Activated CD8-positive, alpha-beta T cell treated with anti-CD3 and anti-CD28 coated beads, Interleukin-2, amount 10 ng/mL, durations not matched to agents 7 days and 5 days (primary cell): ENCODE measurements around the gene PLAGL2. TPM values are rescaled to one million over a fixed set of nuclear protein-coding genes. Genes with fewer than 3 reads are reported as not detected.
A peak's percentile ranks its signal among the peaks of the same experiment; 100 is the strongest.
"Not testable (repeated sequence)": the region's sequence is repeated elsewhere in the genome, so short reads cannot be mapped to it uniquely, and the experiment has no call there.

Source experiments
- ATAC-seq: fragments of 150-1000 bp; cut with Tn5 transposase; one replicate; pipeline ENCODE4 v1.10.0; 2021; ENCODE audit warnings: moderate library complexity
- CTCF ChIA-PET: fragments of 350-600 bp; sonication (Branson Sonifier 250); formaldehyde crosslinking; loops from one replicate; lab custom pipeline; 2021; ENCODE audit warnings: antibody characterized with exemption; lab: Charles Lee
- POLR2A ChIA-PET: fragments of 350-600 bp; sonication (Branson Sonifier 250); formaldehyde crosslinking; loops from one replicate; lab custom pipeline; 2021; ENCODE audit warnings: antibody characterized with exemption; lab: Charles Lee
- DNase-seq: peaks from one replicate; pipeline ENCODE4 v3.0.0-alpha.2; 2020
- H3K27ac Mint-ChIP-seq: one replicate; pipeline ENCODE4 v1.8.0; 2021; ENCODE audit warnings: mild to moderate bottlenecking, mixed read lengths
- H3K27me3 Mint-ChIP-seq: one replicate; pipeline ENCODE4 v1.8.0; 2021; ENCODE audit warnings: low read depth, mixed read lengths
- H3K36me3 Mint-ChIP-seq: one replicate; pipeline ENCODE4 v1.8.0; 2021; ENCODE audit warnings: low read depth, mixed read lengths
- H3K4me1 Mint-ChIP-seq: one replicate; pipeline ENCODE4 v1.8.0; 2021; ENCODE audit warnings: low read depth, mixed read lengths
- H3K4me3 Mint-ChIP-seq: one replicate; pipeline ENCODE4 v1.8.0; 2021; ENCODE audit warnings: mild to moderate bottlenecking, mixed read lengths
- H3K9me3 Mint-ChIP-seq: one replicate; pipeline ENCODE4 v1.8.0; 2022; ENCODE audit warnings: mixed read lengths; ENCODE audit not compliant: insufficient read depth
- total RNA-seq, 2 experiments: library from RNA; stranded (reverse); gene quantifications; one replicate each; pipeline ENCODE4 v1.2.3, GENCODE V29; 2021

Gene PLAGL2
- total RNA-seq, 2 experiments from 2014 or later = 21.9 to 22.9 TPM

DNA sequence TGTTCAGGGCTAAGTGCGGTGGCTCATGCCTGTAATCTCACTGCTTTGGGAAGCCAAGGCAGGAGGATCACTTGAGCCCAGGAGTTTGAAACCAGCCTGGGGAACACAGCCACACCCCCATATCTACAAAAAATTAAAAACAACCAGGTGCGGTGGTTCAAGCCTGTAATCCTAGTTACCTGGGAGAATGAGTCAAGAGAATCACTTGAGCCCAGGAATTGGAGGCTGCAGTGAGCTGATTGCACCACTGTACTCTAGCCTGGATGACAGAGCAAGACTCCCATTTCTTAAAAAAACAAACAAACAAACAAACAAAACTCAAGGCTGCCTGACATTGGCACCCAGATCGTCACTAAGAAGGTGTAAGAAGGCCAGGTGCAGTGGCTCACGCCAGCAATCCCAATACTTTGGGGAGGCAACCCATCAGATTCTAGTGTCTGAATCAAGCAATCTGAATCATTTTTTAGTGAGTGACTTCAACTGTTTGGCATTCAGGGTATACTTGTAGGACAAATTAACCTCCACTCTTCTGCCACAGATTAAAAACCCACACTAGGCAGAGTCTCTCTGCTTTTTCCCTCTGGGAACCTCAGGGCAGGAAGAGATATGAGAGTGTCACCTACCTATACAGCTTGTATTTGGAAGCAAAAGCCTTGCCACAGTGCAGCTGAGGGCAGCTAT is 6.1 kb downstream of the PLAGL2 start:
- POLR2A ChIA-PET = no interaction called here
- H3K27ac Mint-ChIP-seq = no peak overlapping the region
- no peaks in the 10 kb centered on the region for H3K9me3 Mint-ChIP-seq
- CTCF ChIA-PET = interaction anchor here (0.9 to 1.5 kb wide), 2 partner anchors 9 to 451 kb away, joined by 3 to 4 read pairs; no protein-coding TSS in a partner anchor
- no peak overlapping the region for H3K4me3 Mint-ChIP-seq
- ATAC-seq (no peak), DNase-seq (no peak)
- H3K4me1 Mint-ChIP-seq = peaks cover 43% of the 10 kb centered on the region
- H3K36me3 Mint-ChIP-seq = peaks cover 52% of the 10 kb centered on the region
- no peaks in the 10 kb centered on the region for H3K27me3 Mint-ChIP-seq

DNA sequence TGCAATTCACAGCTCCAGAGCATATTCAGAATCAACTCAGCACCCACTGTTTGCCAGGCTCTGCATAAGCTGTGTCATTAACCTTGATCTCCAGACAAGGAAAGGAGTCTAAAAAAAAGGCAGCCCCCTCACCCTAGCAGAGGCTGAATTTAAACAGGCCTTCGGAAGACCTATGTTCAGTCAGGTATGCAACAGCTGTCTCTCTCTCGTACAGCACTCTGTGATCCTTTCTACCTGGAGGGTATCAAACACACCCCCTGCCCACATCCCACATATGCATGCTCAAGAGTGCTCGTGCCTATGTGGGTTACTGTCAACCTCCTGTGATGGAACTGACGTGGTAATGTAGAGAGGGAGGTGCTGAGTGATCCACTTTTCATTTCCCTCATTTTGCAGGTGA is 8.5 kb downstream of the PLAGL2 start:
- Mint-ChIP-seq H3K4me3 (no peak overlapping the region), H3K27ac (peak overlapping the region; percentile 28), H3K36me3 (peaks cover 60% of the 10 kb centered on the region), H3K4me1 (peaks cover 19% of the 10 kb centered on the region), H3K9me3 (no peaks in the 10 kb centered on the region), H3K27me3 (no peaks in the 10 kb centered on the region)
- DNase-seq (no peak), ATAC-seq (no peak)
- ChIA-PET POLR2A (no interaction called here), CTCF (no interaction called here)

DNA sequence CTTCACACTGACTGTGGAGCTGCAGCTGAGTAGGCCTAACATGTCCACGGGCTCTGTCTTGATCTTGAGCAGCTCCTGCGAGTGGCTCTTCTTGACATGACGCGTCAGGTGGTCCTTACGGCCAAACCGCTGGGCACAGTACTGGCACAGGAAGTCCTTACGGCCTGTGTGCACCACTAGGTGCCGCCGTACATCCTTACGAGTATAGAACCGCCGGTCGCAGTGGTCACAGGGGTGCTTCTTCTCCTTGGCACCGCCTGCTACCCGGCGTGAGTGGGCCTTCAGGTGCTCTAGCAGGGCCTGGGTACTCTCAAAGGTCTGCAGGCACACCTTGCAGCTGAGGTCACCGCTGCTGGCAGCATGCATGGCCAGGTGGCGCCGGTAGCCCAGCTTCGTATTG is 10.4 kb downstream of the PLAGL2 start:
- H3K27me3 Mint-ChIP-seq, H3K4me3 Mint-ChIP-seq, ATAC-seq, H3K27ac Mint-ChIP-seq, DNase-seq, H3K4me1 Mint-ChIP-seq, CTCF ChIA-PET, POLR2A ChIA-PET, H3K9me3 Mint-ChIP-seq: not testable (repeated sequence)
- peaks cover 61% of the 10 kb centered on the region for H3K36me3 Mint-ChIP-seq

DNA sequence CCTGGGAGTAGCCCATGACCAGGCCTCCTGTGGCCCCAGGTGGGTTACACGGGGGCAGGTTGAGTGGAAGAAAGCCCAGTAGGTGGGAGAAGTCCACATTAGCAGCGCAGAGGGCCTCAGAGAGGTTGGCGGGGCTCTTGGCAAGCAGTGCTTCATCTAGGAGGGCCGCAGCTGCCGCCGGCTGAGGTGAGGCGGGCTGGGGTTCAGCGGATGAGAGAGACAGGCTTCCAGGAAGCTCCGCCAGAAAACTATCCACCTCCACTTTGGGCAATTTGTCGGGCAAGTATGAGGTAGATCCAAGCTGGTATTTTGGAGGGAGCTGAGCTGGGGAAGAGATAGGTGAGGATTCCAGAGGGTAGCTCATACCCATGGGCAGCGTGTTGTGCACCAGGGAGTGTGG is 10.9 kb downstream of the PLAGL2 start:
- H3K27me3 Mint-ChIP-seq, ATAC-seq, H3K4me1 Mint-ChIP-seq, DNase-seq, POLR2A ChIA-PET, CTCF ChIA-PET, H3K4me3 Mint-ChIP-seq, H3K9me3 Mint-ChIP-seq, H3K27ac Mint-ChIP-seq: not testable (repeated sequence)
- H3K36me3 Mint-ChIP-seq = peaks cover 57% of the 10 kb centered on the region

DNA sequence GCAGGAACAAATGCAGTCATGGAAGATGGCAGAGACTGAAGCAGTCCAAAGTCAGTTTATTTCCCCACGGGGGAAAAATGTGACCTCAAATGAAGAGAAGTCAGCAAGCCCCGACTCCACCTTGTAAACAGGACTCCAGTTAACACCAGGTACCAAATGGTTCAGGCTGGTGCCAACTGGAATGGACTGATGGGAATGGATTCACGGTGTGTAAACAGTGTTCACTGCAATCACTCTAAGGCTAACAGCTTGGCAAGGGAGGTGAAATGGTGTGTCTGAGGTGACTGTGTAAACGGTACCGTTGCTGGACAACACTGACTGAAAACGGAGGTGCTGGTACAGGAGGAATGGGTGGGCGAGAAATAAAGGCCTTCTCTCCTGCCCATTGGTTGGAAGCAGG is 12.0 kb downstream of the PLAGL2 start:
- H3K4me1 Mint-ChIP-seq = peaks cover 13% of the 10 kb centered on the region
- ATAC-seq = no peak
- H3K27ac Mint-ChIP-seq = no peak overlapping the region

DNA sequence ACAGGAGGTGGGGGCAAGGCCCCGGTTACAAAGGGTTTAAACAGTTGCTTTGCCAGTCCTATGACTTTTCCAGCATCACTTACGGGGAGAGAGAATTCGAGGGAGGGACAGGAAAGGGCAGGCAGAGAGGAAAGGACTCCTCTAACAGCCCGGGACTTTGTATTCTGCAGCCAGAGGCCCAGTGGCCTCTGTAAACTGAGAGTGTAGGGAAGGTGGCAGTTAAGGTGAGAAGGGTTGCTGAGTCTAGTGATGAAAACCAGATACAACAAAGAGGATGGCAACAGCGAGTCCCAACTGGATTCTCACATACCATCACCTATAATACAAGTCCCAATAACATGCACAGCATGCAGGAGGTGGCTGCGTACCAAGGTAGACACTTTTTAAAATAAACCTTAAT is 13.5 kb downstream of the PLAGL2 start:
- no peaks in the 10 kb centered on the region for H3K9me3 Mint-ChIP-seq
- H3K27ac Mint-ChIP-seq = no peak overlapping the region

More for the DNA sequence above, 12.0 kb downstream of the PLAGL2 start:
- CTCF ChIA-PET = no interaction called here
- POLR2A ChIA-PET = no interaction called here
- Mint-ChIP-seq H3K27me3 (no peaks in the 10 kb centered on the region), H3K9me3 (no peaks in the 10 kb centered on the region), H3K36me3 (peaks cover 48% of the 10 kb centered on the region), H3K4me3 (no peak overlapping the region)
- no peak for DNase-seq

DNA sequence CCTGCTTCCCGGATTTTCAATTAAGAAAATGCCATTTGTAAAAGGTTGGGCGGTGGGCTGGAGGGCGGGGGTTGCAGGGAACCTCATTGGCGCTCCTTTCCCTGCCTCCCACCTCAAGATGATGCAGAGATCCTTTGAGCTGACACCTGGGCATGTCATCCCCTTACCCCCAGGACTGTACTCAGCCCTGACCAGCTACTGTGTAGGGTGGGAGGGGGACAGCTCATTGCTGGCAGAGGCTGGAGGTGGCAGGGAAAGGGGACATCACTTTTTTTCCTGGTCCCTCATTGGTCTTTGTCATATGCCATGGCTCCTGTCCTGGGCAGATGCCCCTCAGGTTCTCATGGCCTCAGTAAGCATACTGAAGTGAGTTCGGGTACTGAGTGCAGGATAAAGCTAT is 14.2 kb downstream of the PLAGL2 start:
- H3K9me3 Mint-ChIP-seq, H3K27ac Mint-ChIP-seq, ATAC-seq, CTCF ChIA-PET, DNase-seq, H3K27me3 Mint-ChIP-seq, H3K4me3 Mint-ChIP-seq: not testable (repeated sequence)
- Mint-ChIP-seq H3K4me1 (peaks cover 23% of the 10 kb centered on the region), H3K36me3 (peaks cover 37% of the 10 kb centered on the region)
- POLR2A ChIA-PET = interaction anchor here (1.0 kb wide), 1 partner anchor 29 kb away, joined by 3 read pairs; no protein-coding TSS in a partner anchor

More for the DNA sequence above, 13.5 kb downstream of the PLAGL2 start:
- DNase-seq = no peak
- Mint-ChIP-seq H3K27me3 (no peaks in the 10 kb centered on the region), H3K4me1 (peaks cover 20% of the 10 kb centered on the region), H3K4me3 (no peak overlapping the region), H3K36me3 (peaks cover 44% of the 10 kb centered on the region)
- POLR2A ChIA-PET = interaction anchor here (1.0 kb wide), 1 partner anchor 29 kb away, joined by 3 read pairs; no protein-coding TSS in a partner anchor
- ATAC-seq = no peak
- CTCF ChIA-PET = no interaction called here

DNA sequence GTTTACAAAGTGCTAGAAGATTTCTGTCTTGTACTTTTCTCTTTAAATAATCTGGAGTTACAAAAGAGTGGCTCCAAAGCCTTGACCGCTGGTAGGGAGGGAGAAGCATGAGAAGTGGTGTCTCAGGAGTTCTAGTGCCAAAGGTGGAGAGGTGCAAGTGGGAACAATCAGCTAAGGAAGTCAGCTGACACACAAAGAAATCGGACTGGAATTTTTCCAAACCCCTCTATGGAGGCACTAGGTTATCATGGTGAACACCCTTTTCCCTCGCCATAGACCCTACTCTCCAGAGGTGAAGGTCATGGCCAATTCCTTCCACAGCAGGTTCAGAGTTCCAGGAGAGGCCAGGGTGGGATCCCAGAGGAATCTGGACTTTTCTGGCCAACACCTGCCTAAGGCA is 14.8 kb downstream of the PLAGL2 start:
- H3K27me3 Mint-ChIP-seq = no peaks in the 10 kb centered on the region
- no peak overlapping the region for H3K4me3 Mint-ChIP-seq
- CTCF ChIA-PET = interaction anchor here (1.4 kb wide), 1 partner anchor 8 kb away, joined by 4 read pairs; no protein-coding TSS in a partner anchor
- DNase-seq = no peak
- POLR2A ChIA-PET = no interaction called here
- H3K4me1 Mint-ChIP-seq = peaks cover 23% of the 10 kb centered on the region
- no peaks in the 10 kb centered on the region for H3K9me3 Mint-ChIP-seq
- ATAC-seq = no peak
- peaks cover 33% of the 10 kb centered on the region for H3K36me3 Mint-ChIP-seq
- no peak overlapping the region for H3K27ac Mint-ChIP-seq

DNA sequence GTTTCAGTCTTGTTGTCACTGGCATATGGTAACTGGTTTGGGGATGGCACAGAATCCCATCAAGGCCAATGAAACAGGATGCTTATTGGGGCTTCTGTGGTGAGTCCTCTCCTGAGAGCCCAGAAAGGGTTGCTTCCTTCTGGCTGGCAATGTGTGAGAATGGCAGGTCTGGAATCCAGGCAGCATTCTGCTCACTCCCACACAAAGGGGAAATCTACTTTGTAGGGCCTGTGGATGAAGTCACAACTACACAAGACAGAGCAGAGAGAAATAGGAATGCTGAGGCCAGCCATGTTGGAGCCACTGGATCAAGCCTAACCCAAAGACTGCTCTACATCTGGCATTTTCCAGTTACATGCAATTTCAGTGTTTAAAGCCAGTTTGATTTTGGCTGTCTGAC is 15.7 kb downstream of the PLAGL2 start:
- POLR2A ChIA-PET = no interaction called here
- H3K4me1 Mint-ChIP-seq = peaks cover 23% of the 10 kb centered on the region

DNA sequence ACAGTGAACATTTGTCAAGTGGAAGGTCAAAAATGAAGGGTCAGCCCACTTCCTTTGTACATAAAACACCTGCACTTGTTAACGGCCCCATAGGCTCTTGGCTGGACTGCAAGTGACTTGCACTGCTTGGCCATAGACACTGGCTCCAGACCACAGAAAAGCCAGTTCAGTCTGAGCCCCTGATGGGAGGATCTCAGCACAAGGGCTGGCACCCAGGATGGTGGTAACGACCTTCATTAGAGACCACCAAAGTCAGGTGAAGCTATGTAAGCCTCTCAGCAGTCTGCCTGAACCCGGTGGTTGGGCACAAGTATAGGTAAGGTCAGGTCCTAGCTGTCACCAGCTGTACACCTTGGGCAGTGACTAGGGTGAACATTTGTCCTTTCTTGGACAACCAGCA is 16.1 kb downstream of the PLAGL2 start:
- Mint-ChIP-seq H3K36me3 (peaks cover 22% of the 10 kb centered on the region), H3K4me3 (no peak overlapping the region), H3K27me3 (no peaks in the 10 kb centered on the region), H3K9me3 (no peaks in the 10 kb centered on the region), H3K4me1 (peaks cover 23% of the 10 kb centered on the region), H3K27ac (no peak overlapping the region)
- ChIA-PET POLR2A (interaction anchor here (0.6 kb wide), 1 partner anchor 20 kb away, joined by 3 read pairs; no protein-coding TSS in a partner anchor), CTCF (interaction anchor here (1.4 kb wide), 1 partner anchor 10 kb away, joined by 4 read pairs; no protein-coding TSS in a partner anchor)
- no peak for DNase-seq
- no peak for ATAC-seq

More for the DNA sequence above, 15.7 kb downstream of the PLAGL2 start:
- Mint-ChIP-seq H3K27me3 (no peaks in the 10 kb centered on the region), H3K36me3 (peaks cover 25% of the 10 kb centered on the region), H3K27ac (no peak overlapping the region), H3K9me3 (no peaks in the 10 kb centered on the region), H3K4me3 (no peak overlapping the region)
- CTCF ChIA-PET = interaction anchor here (1.4 kb wide), 1 partner anchor 9 kb away, joined by 4 read pairs; no protein-coding TSS in a partner anchor
- no peak for ATAC-seq
- no peak for DNase-seq

DNA sequence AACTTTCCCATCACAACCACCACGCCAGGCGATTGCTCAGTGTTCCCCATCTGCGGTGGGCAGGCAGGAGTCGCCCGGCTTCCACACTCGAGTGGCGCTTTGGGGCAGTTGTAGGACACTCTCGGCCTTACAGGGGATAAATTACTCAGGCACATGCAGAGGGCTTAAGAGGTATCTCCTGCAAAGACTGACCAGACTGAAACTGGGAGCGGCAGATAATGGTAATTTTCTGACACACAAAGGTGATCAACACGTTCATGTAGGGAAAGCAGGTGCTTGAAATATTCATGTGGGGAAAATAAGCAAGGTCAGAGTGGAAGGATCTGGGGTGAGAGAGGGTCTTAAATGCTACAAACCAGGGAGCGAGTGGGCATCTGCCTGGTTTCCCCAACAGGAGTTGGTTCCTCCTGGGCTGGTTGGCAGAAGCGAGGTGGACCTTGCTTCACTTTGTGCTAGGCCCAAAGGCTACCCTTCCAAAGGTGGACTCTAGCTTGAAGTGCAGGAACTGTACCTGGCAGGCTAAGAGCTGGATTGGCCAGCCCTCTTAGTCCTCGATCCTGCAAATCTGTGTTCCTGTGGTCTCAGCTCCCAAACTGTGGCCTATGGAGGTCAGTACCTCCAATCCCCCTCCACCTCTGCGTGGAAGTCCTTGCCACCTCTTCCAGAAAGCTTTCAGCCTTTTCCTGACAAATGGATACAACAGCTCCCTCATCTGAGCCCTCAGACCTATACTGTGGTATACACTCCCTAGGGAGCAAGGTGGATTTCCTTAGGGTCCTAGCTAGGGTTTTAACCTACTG is 16.7 kb downstream of the PLAGL2 start:
- ChIA-PET CTCF (interaction anchor here (0.8 kb wide), 1 partner anchor 94 kb away, joined by 3 read pairs; no protein-coding TSS in a partner anchor), POLR2A (interaction anchor here (0.6 kb wide), 1 partner anchor 19 kb away, joined by 3 read pairs; no protein-coding TSS in a partner anchor)
- Mint-ChIP-seq H3K4me3 (peak overlapping the region; percentile 68), H3K4me1 (peaks cover 23% of the 10 kb centered on the region), H3K9me3 (no peaks in the 10 kb centered on the region), H3K27ac (peak overlapping the region; percentile 75), H3K36me3 (peaks cover 17% of the 10 kb centered on the region), H3K27me3 (no peaks in the 10 kb centered on the region)
- ATAC-seq = no peak
- DNase-seq = no peak
